NT2/D1 (cell line): ENCODE data around the gene YY1AP1.

Experiments
- DNase-seq: peaks from one replicate; pipeline ENCODE4 v3.0.0-alpha.2; 2011; ENCODE audit warnings: low read depth, low spot score
- H3K27me3 ChIP-seq: 2 replicates; pipeline ENCODE4 v1.6.0; 2011; ENCODE audit warnings: mild to moderate bottlenecking; ENCODE audit not compliant: insufficient read length, insufficient read depth
- H3K36me3 ChIP-seq: 2 replicates; pipeline ENCODE4 v1.6.1; 2011; ENCODE audit warnings: mild to moderate bottlenecking, low read length, mixed read lengths; ENCODE audit not compliant: insufficient read depth, insufficient read length
- H3K4me1 ChIP-seq: 2 replicates; pipeline ENCODE4 v1.5.1; 2011; ENCODE audit not compliant: insufficient read depth, insufficient read length
- H3K4me3 ChIP-seq: 2 replicates; pipeline ENCODE4 v1.5.1; 2011; ENCODE audit warnings: low read depth; ENCODE audit not compliant: insufficient read length
- H3K9ac ChIP-seq: 2 replicates; pipeline ENCODE4 v1.6.0; 2011; ENCODE audit warnings: low read depth; ENCODE audit not compliant: insufficient read length
- H3K9me3 ChIP-seq: 2 replicates; pipeline ENCODE4 v1.5.1; 2011; ENCODE audit warnings: mild to moderate bottlenecking, low read length; ENCODE audit not compliant: insufficient read depth
- SUZ12 ChIP-seq: IDR thresholded peaks from 2 replicates; pipeline ENCODE4 v1.6.1; 2011; ENCODE audit not compliant: insufficient read length, insufficient read depth; ENCODE audit errors: extremely low read depth
- YY1 ChIP-seq: IDR thresholded peaks from 2 replicates; pipeline ENCODE4 v1.6.1; 2011; ENCODE audit not compliant: insufficient read length, insufficient read depth
- ZNF274 ChIP-seq: IDR thresholded peaks from 2 replicates; pipeline ENCODE4 v1.6.1; 2011; ENCODE audit warnings: mild to moderate bottlenecking, low read depth, low read length

The YY1AP1 gene

GRCh38 chr1:155651861-155652661, 36.5 kb downstream of the YY1AP1 start:
- no peak for DNase-seq
- no peak overlapping the region for H3K9ac ChIP-seq
- H3K36me3 ChIP-seq: no peaks in the 10 kb centered on the region
- H3K27me3 ChIP-seq: no peaks in the 10 kb centered on the region
- no peak overlapping the region for H3K4me3 ChIP-seq
- no peaks in the 10 kb centered on the region for H3K4me1 ChIP-seq
- TF ChIP-seq ZNF274 (no peak), SUZ12 (no peak), YY1 (no peak)
- peaks cover 13% of the 10 kb centered on the region for H3K9me3 ChIP-seq

- TF ChIP-seq ZNF274: no peak
- no peak for TF ChIP-seq SUZ12
- no peak for TF ChIP-seq YY1
- Histone ChIP-seq H3K4me3 (no peak overlapping the region), H3K4me1 (no peaks in the 10 kb centered on the region), H3K36me3 (no peaks in the 10 kb centered on the region), H3K9ac (no peak overlapping the region), H3K27me3 (no peaks in the 10 kb centered on the region), H3K9me3 (peaks cover 16% of the 10 kb centered on the region)
- no peak for DNase-seq
These were observed 38.3 kb downstream of the YY1AP1 start for GRCh38 chr1:155650231-155650757.

- H3K9ac ChIP-seq: no peak overlapping the region
- no peak for TF ChIP-seq SUZ12
- no peak for TF ChIP-seq ZNF274
- TF ChIP-seq YY1: no peak
- H3K4me1 ChIP-seq: no peaks in the 10 kb centered on the region
- no peaks in the 10 kb centered on the region for H3K27me3 ChIP-seq
- H3K4me3 ChIP-seq: no peak overlapping the region
- H3K36me3 ChIP-seq: peaks cover 3% of the 10 kb centered on the region
- H3K9me3 ChIP-seq: peaks cover 22% of the 10 kb centered on the region
- DNase-seq: no peak
These were observed 38.9 kb downstream of the YY1AP1 start for GRCh38 chr1:155649676-155650075.

- H3K27me3 ChIP-seq: no peaks in the 10 kb centered on the region
These were observed 40.1 kb downstream of the YY1AP1 start for GRCh38 chr1:155648207-155649147.

GRCh38 chr1:155646307-155646706, 42.3 kb downstream of the YY1AP1 start:
- DNase-seq: no peak
- H3K9ac ChIP-seq: no peak overlapping the region
- no peaks in the 10 kb centered on the region for H3K27me3 ChIP-seq
- H3K4me3 ChIP-seq: no peak overlapping the region
- peaks cover 3% of the 10 kb centered on the region for H3K36me3 ChIP-seq
- H3K4me1 ChIP-seq: no peaks in the 10 kb centered on the region
- TF ChIP-seq ZNF274 (no peak), YY1 (no peak), SUZ12 (no peak)
- H3K9me3 ChIP-seq: peaks cover 56% of the 10 kb centered on the region

More at GRCh38 chr1:155648207-155649147, 40.1 kb downstream of the YY1AP1 start:
- Histone ChIP-seq H3K4me3 (no peak overlapping the region), H3K9me3 (peaks cover 34% of the 10 kb centered on the region), H3K9ac (no peak overlapping the region), H3K4me1 (no peaks in the 10 kb centered on the region), H3K36me3 (peaks cover 3% of the 10 kb centered on the region)
- DNase-seq: peak; percentile 74
- no peak for TF ChIP-seq SUZ12
- no peak for TF ChIP-seq ZNF274
- TF ChIP-seq YY1: no peak

GRCh38 chr1:155645648-155646047, 42.9 kb downstream of the YY1AP1 start:
- Histone ChIP-seq H3K4me3 (no peak overlapping the region), H3K27me3 (no peaks in the 10 kb centered on the region), H3K36me3 (peaks cover 3% of the 10 kb centered on the region), H3K4me1 (no peaks in the 10 kb centered on the region), H3K9ac (no peak overlapping the region), H3K9me3 (peaks cover 60% of the 10 kb centered on the region)
- TF ChIP-seq SUZ12 (no peak), YY1 (no peak), ZNF274 (no peak)
- no peak for DNase-seq

GRCh38 chr1:155645034-155645598, 43.5 kb downstream of the YY1AP1 start:
- Histone ChIP-seq H3K27me3 (no peaks in the 10 kb centered on the region), H3K9me3 (peaks cover 56% of the 10 kb centered on the region), H3K9ac (no peak overlapping the region), H3K4me3 (no peak overlapping the region), H3K36me3 (peaks cover 3% of the 10 kb centered on the region), H3K4me1 (no peaks in the 10 kb centered on the region)
- TF ChIP-seq SUZ12: no peak
- no peak for TF ChIP-seq YY1
- no peak for TF ChIP-seq ZNF274
- no peak for DNase-seq
